Activated CD4-positive, alpha-beta T cell treated with anti-CD3 and anti-CD28 coated beads for 1 hour (primary cell): Measurements from ENCODE around the gene GPR139.

ENCODE experiments used
- DNase-seq: peaks from one replicate; pipeline ENCODE4 v3.0.0-alpha.2; 2020

Gene GPR139

DNA sequence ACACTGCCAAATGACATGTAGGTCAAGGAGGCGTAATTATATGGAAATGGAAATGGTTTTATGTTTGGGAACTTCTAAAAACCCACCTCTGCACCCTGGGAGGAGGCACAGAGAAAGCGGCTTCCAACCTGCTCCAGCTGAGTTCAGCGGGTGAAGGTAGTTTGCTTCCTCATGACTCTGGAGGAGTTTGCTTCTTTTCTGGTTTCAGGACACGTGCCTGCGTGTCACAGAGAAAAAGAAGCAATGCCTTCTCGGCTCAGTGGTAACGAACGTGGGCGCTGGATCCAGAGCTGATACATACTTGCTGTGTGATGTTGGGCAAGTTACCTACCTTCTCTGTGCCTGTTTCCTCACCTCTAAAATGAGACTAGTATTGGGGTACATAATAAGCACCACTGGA is 22.1 kb downstream of the GPR139 start:
- no peak for DNase-seq

GRCh38 chr16:20051147-20051546 is 22.5 kb downstream of the GPR139 start:
- DNase-seq = no peak

DNA sequence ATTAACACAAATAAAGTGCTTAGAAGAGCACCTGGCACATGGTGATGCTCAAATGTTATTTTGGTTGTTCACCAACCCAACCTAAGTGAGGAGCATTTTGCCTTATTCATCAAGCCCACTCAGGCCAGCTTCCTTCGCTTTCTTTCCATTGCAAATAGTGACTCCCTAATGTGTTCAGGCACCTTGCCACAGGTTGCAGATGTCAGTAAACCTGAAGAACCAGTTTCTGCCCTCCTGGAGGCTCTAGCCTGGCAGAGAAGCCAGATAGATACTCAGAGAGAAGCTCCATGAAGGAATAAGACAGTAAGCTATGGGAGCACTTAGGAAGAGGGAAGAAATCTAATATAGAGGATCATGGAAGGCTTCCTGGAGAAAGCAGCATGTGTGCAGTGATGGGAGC is 23.9 kb downstream of the GPR139 start:
- no peak for DNase-seq

- no peak for DNase-seq
Observed at GRCh38 chr16:20045886-20046285, 27.8 kb downstream of the GPR139 start.

DNA sequence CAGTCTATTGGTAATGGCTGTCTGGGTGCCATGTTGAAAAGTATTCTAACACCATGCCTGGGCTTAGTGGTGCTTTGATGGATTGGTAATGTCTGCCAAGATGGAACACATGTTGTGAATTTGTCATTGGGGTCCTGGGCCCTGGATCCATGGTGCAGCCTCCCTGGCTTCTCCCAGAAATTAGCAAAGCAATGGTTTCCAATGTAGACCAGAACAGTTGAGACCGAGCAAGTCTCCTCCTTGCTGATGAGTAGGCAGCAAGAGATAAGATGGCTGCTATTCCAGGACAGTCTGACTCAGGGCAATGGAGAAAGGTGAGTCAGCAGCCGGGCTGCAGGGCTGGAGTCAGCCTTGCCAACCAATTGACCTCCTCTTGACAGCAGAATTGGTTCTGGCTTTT is 30.8 kb downstream of the GPR139 start:
- DNase-seq = no peak

- DNase-seq = no peak
Observed at GRCh38 chr16:20041924-20042596, 31.6 kb downstream of the GPR139 start.

- DNase-seq = no peak
Observed at GRCh38 chr16:20040011-20040410, 33.7 kb downstream of the GPR139 start.

GRCh38 chr16:20029611-20030010 is 44.1 kb downstream of the GPR139 start:
- no peak for DNase-seq

DNA sequence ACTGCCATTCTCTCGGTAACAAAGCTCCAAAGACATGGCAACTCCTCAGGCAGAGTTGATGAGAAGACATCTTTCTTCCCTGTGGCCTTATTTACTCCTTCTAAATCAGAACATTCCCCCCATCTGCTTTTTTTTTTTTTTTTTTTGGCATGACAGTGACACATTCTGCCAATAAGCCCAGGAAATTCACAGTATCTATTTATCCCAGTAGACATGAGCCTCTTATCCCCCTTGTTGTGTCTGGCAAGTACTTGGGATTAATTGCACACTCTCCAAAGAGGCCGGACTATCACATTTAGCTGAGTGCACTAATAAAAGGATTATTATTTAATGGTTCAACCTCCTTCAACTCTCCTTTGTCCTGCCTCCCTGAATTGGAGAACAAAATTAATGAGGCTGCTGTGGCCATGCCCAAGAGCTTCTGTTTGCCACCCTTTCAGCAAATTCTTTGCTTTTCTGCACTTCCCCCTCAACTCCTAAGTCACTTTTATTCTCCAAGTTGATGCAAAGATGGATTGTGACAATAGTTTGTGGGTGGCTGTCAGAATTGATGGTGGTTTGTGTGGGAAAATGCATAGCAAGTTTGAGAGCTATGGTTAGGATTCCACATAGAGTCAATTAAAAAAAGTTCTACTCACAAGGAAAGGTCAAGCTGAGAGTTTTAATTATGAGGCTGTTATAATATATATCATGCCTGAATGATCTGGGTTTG is 47.2 kb downstream of the GPR139 start:
- DNase-seq = no peak

DNA sequence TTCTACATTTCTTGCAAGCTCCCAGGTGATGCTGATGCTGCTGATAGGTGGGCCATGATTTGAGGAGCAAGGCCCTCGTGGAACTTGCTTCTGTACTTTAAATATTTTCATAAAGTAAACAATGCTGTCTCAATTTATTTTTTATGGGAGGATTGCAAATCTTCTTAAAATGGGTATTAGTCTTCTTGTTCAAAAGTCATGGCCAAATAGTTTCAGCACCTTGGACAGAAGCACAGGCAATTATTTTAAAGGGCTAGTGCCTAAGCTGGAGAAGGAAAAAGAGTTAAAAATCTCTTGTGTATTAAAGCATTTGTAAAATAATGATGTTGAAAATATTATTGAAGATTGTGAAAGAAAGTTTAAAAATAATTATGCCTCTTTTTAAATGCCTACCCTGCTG is 50.5 kb downstream of the GPR139 start:
- no peak for DNase-seq

- no peak for DNase-seq
Observed at GRCh38 chr16:20020976-20021375, 52.7 kb downstream of the GPR139 start.

- DNase-seq = no peak
Observed at GRCh38 chr16:20020083-20020482, 53.6 kb downstream of the GPR139 start.

DNA sequence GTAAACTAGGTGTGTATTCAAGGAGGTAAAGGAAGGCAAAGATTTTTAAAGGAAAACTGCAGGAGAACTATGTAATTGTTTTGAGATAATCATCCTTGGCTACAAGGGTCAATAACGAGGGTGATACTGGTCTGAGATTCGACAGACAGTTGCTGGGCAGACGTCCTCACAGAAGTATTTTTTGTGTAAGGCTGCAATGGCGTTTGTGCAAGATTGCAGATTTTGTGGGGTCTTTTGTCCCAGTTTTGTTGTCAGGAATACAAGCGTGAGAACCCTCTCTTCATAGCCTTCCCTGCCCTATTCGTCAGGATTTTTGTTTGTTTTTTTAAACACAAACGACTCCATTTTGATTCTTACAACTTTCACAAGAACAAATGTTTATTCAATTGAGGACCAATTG is 57.5 kb downstream of the GPR139 start:
- DNase-seq = no peak

DNA sequence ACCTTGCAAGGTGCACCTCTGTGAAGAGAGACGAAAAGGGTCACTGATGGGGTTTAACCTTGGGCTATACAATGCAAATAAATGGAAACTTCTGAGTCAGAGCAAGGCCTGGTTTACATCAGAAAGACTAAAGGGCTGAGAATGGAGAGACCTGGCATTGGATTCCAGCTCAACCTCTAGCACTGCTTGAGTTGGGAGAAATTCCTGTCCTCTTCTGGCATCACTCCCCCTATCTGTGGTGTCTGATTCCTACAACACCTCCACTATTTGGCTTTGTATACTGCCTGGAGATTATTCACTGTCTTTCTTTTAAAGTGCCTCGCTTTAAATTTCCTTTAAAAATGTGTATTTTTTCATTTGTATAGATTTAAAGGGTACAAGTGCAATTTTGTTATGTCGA is 68.8 kb downstream of the GPR139 start:
- no peak for DNase-seq

GRCh38 chr16:20002936-20003335 is 70.8 kb downstream of the GPR139 start:
- DNase-seq = no peak

GRCh38 chr16:20001856-20002707 is 71.6 kb downstream of the GPR139 start:
- no peak for DNase-seq

- DNase-seq = no peak
Observed at GRCh38 chr16:19997734-19998133, 76.0 kb downstream of the GPR139 start.

- DNase-seq = no peak
Observed at GRCh38 chr16:19997264-19997663, 76.4 kb downstream of the GPR139 start.

DNA sequence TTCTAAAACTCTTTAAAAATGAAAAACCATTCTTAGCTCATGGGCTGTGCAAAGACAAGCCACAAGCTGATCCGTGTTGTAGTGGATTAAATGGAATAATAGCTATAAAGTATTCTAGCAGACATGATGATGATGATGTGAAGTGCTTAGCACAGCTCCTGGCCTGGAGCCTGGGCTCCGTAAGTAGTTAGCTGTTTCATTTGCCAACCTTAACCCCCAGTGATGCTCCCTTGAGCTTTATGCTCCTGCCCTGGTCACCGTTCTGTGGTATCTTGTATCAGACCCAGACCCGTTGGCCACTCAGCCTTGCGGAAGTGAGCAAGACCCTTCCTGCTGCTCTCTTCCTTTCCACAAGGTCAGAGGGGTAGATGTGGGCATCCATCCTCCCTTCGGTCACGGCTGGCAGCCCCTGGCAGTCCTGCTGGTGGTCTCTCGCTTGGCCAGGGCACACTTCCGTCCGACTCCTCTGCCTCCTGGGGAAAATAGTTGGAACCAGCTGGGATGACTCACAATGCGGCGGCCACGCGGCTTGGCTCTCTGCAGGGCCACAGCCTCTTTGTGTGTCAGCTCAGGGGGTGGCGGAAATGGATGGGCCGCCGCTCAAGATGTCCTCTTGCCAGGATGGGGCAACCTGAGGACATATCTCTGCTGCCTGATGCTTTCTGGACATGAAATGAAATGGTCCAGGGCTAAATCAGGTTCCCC is 79.1 kb downstream of the GPR139 start:
- no peak for DNase-seq

- DNase-seq = no peak
Observed at GRCh38 chr16:19991614-19992013, 82.1 kb downstream of the GPR139 start.

- DNase-seq = no peak
Observed at GRCh38 chr16:19984135-19984534, 89.6 kb downstream of the GPR139 start.
